GF-D8 (cell line): Measurements from ENCODE around the gene SMCHD1.

Experiments
- DNase-seq: peaks from one replicate; lab custom pipeline; 2025; lab: John Stamatoyannopoulos, UW

The SMCHD1 gene

GRCh38 chr18:2655178-2655953, at the start of gene SMCHD1:
Gene SMCHD1, plus strand, starts transcription at chr18:2655726. Its CDS starts 350 bp downstream, at chr18:2656076.
- DNase-seq = peak; percentile 71

GRCh38 chr18:2606335-2606734, 49.2 kb upstream of the SMCHD1 start:
- DNase-seq = no peak

GRCh38 chr18:2609604-2610003, 45.9 kb upstream of the SMCHD1 start:
- DNase-seq = no peak

GRCh38 chr18:2610549-2610948, 45.0 kb upstream of the SMCHD1 start:
- DNase-seq = peak; percentile 84

GRCh38 chr18:2612996-2613395, 42.5 kb upstream of the SMCHD1 start:
- DNase-seq = no peak

- DNase-seq = no peak
Measured at GRCh38 chr18:2617401-2617998, 38.0 kb upstream of the SMCHD1 start.

- DNase-seq = no peak
Measured at GRCh38 chr18:2618009-2618408, 37.5 kb upstream of the SMCHD1 start.

GRCh38 chr18:2625217-2625616, 30.3 kb upstream of the SMCHD1 start:
- no peak for DNase-seq

- no peak for DNase-seq
Measured at GRCh38 chr18:2627821-2628276, 27.7 kb upstream of the SMCHD1 start.

GRCh38 chr18:2629003-2629402, 26.5 kb upstream of the SMCHD1 start:
- no peak for DNase-seq

- no peak for DNase-seq
Measured at GRCh38 chr18:2635586-2635985, 19.9 kb upstream of the SMCHD1 start.

- DNase-seq = no peak
Measured at GRCh38 chr18:2636126-2636631, 19.3 kb upstream of the SMCHD1 start.

- DNase-seq = no peak
Measured at GRCh38 chr18:2641638-2642037, 13.9 kb upstream of the SMCHD1 start.

GRCh38 chr18:2642771-2643170, 12.8 kb upstream of the SMCHD1 start:
- DNase-seq = no peak

- no peak for DNase-seq
Measured at GRCh38 chr18:2644535-2644934, 11.0 kb upstream of the SMCHD1 start.

GRCh38 chr18:2651981-2652380, 3.5 kb upstream of the SMCHD1 start:
- no peak for DNase-seq

GRCh38 chr18:2653467-2653866, 2.1 kb upstream of the SMCHD1 start:
- DNase-seq = peak; percentile 94

GRCh38 chr18:2654169-2654927, 1.2 kb upstream of the SMCHD1 start:
- peak; percentile 37 for DNase-seq

GRCh38 chr18:2654928-2655177, 673 bp upstream of the SMCHD1 start:
- no peak for DNase-seq

GRCh38 chr18:2655954-2656236, 369 bp downstream of the SMCHD1 start:
- no peak for DNase-seq

- DNase-seq = peak; percentile 36
Measured at GRCh38 chr18:2656237-2656980, 883 bp downstream of the SMCHD1 start.

- DNase-seq = peak; percentile 32
Measured at GRCh38 chr18:2656981-2657512, 1.5 kb downstream of the SMCHD1 start.
